Activated naive CD4-positive, alpha-beta T cell treated with anti-CD3 and anti-CD28 coated beads, Interleukin-2, amount 50 U/mL, for 72 hours (primary cell): ENCODE results near the gene TP73. TPM values are rescaled to one million over a fixed set of nuclear protein-coding genes. Genes with fewer than 3 reads are reported as not detected.
"Not testable (repeated sequence)": the region's sequence is repeated elsewhere in the genome, so short reads cannot be mapped to it uniquely, and the experiment has no call there.

ENCODE experiments used
- ATAC-seq, 2 donors: fragments of 150-1000 bp; cut with Tn5 transposase; 2 replicates each; pipeline ENCODE4 v1.10.0; 2021; ENCODE audit warnings: mild to moderate bottlenecking in 2 of 2, moderate library complexity in 2 of 2
- DNase-seq, 2 donors: peaks; one replicate each; pipeline ENCODE4 v3.0.0; 2021 to 2022; ENCODE audit warnings: low spot score in 2 of 2
- H3K27ac Mint-ChIP-seq, 2 donors: one replicate each; pipeline ENCODE4 v1.8.0; 2022; ENCODE audit warnings: mild to moderate bottlenecking in 2 of 2, mixed read lengths in 2 of 2
- H3K36me3 Mint-ChIP-seq, 2 donors: one replicate each; pipeline ENCODE4 v1.8.0; 2022; ENCODE audit warnings: mixed read lengths in 2 of 2
- H3K9me3 Mint-ChIP-seq, 2 donors: one replicate each; pipeline ENCODE4 v1.8.0; 2022; ENCODE audit warnings: mixed read lengths in 2 of 2
- total RNA-seq, 2 donors: library from RNA; stranded (reverse); gene quantifications; one replicate each; pipeline ENCODE4 v1.2.3, GENCODE V29; 2022

The TP73 gene
- total RNA-seq, 2 donors from 2014 or later = 0.30 to 0.39 TPM

GRCh38 chr1:3614755-3615742, 37.3 kb upstream of the TP73 start:
- Mint-ChIP-seq H3K9me3 (no peaks in the 10 kb centered on the region), H3K27ac (no peak overlapping the region), H3K36me3 (no peaks in the 10 kb centered on the region)
- no peak for ATAC-seq
- no peak for DNase-seq

GRCh38 chr1:3616861-3617260, 35.5 kb upstream of the TP73 start:
- no peak overlapping the region for H3K27ac Mint-ChIP-seq
- DNase-seq = no peak
- H3K36me3 Mint-ChIP-seq = no peaks in the 10 kb centered on the region
- H3K9me3 Mint-ChIP-seq = no peaks in the 10 kb centered on the region
- ATAC-seq = no peak

GRCh38 chr1:3617806-3618345, 34.4 kb upstream of the TP73 start:
- Mint-ChIP-seq H3K36me3 (no peaks in the 10 kb centered on the region), H3K9me3 (no peaks in the 10 kb centered on the region), H3K27ac (no peak overlapping the region)
- no peak for ATAC-seq
- no peak for DNase-seq

- Mint-ChIP-seq H3K9me3 (no peaks in the 10 kb centered on the region), H3K36me3 (no peaks in the 10 kb centered on the region), H3K27ac (no peak overlapping the region)
- peak in 1 of 2 donors; percentile 22 for ATAC-seq
- DNase-seq = no peak
These were observed 33.8 kb upstream of the TP73 start for GRCh38 chr1:3618531-3618880.

- DNase-seq = peak in 1 of 2 donors; percentile 82
- Mint-ChIP-seq H3K9me3 (no peaks in the 10 kb centered on the region), H3K36me3 (no peaks in the 10 kb centered on the region), H3K27ac (no peak overlapping the region)
- peak; percentile 79 to 86 for ATAC-seq
These were observed 33.2 kb upstream of the TP73 start for GRCh38 chr1:3618881-3619671.

DNA sequence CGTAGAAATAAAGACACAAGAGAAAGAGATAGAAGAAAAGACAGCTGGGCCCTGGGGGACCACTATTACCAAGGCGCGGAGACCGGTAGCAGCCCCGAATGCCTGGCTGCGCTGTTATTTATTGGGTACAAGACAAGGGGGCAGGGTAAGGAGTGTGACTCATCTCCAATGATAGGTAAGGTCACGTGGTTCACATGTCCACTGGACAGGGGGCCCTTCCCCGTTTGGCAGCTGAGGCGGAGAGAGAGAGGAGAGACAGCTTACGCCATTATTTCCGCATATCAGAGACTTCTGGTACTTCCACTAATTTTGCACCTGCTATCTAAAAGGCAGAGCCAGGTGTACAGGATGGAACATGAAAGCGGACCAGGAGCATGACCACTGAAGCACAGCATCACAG, 31.6 kb upstream of the TP73 start:
- peak overlapping the region in 1 of 2 donors; percentile 72 for H3K27ac Mint-ChIP-seq
- ATAC-seq = no peak
- DNase-seq = no peak
- H3K9me3 Mint-ChIP-seq = no peaks in the 10 kb centered on the region
- no peaks in the 10 kb centered on the region for H3K36me3 Mint-ChIP-seq

- DNase-seq, ATAC-seq, H3K9me3 Mint-ChIP-seq: not testable (repeated sequence)
These were observed 31.1 kb upstream of the TP73 start for GRCh38 chr1:3621151-3621671.

GRCh38 chr1:3622102-3622501, 30.2 kb upstream of the TP73 start:
- not testable (repeated sequence) for H3K9me3 Mint-ChIP-seq, ATAC-seq, H3K36me3 Mint-ChIP-seq, H3K27ac Mint-ChIP-seq, DNase-seq

More at GRCh38 chr1:3621151-3621671, 31.1 kb upstream of the TP73 start:
- H3K36me3 Mint-ChIP-seq, H3K27ac Mint-ChIP-seq: not testable (repeated sequence)

DNA sequence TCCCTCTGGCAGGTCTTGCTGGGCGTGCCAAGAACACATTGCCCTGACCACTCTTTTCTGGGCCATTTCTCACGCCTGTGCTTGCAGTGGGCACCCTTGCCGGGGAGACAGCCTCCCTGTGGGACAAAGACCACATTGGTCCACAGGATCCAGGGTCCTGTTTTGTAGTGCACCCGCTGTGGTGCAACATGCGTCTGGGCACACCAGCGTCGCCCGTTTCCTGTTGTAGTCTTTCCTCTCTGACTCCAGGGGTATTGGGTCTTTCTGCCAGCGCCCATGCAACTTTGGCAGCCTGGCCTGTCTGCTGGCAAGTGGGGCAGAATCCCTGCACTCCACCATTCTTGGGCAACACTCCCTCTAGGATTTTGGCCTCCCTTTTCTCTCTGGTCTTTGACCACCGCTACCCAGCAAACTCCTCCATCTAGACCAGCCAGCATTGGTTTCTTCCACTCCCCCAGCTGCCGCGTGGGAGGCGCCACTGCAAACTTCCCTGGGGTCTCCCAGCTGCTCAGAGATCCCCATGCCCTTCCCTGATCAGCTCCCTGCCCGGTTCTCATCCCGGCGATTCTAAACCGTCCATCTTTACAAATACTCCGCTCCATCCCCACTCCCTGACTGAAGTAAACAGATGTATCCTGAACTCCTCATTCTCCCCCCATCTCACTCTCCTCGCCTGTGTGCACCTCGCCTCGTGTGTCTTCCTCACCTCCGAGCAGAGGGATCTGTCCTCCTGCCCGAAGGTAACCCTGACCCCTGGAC, 28.7 kb upstream of the TP73 start:
- DNase-seq (no peak), ATAC-seq (no peak)
- no peaks in the 10 kb centered on the region for H3K36me3 Mint-ChIP-seq
- no peaks in the 10 kb centered on the region for H3K9me3 Mint-ChIP-seq
- H3K27ac Mint-ChIP-seq = peak overlapping the region in 1 of 2 donors; percentile 93

DNA sequence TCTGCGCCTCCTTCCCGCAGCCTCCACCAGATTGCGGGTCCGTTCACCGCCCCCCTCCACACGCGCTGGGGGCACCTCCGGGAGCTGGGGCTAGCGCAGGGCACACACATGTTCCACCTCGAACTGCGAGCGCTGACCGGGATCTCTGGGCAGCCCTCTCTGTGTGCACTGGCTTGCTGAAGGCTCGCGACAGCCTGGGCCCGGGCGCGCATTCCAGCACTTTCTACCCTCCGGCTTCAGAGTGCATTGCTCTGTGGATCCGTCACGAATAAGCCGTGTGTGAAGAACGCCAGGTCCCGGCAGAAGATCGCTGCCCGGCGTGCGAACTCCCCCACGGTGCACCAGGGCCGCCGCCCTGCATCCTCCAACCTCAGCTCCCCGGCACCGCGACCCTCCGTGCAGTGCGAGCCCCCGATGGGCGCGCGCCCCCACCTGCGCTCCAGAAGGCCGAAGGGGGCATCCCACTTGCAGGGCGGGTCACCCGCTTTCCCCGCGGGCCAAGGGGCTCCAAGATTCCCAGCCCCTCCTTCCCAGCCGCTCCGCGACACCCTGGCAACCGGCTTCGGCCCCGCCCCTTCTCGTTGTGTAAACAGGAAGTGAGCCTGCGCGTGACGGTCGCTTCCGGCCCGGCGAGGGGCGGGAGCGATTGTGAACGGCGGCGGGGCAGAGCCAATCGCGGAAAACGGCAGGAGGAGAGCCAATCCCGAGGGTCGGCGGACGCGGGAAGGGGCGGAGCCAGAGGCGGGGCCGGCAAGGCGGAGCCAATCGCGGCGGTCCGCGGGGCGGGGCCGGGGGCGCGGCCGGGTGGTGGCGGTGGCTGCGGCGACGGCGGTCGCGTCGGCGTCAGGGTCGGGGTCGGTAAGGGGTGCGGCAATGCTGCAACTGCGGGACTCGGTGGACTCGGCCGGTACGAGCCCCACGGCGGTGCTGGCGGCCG, 27.8 kb upstream of the TP73 start, which contains the start of gene TPRG1L:
Gene TPRG1L, plus strand, starts transcription at position 816 of the 937 bp plus-strand sequence. Its CDS starts 58 bp downstream, at position 874.
- Mint-ChIP-seq H3K9me3 (no peaks in the 10 kb centered on the region), H3K27ac (peak within 1 kb of the TSS; percentile 93 to 96), H3K36me3 (no peaks in the 10 kb centered on the region)
- DNase-seq = peak; percentile 98 to 99
- ATAC-seq = peak; percentile 95 to 96

DNA sequence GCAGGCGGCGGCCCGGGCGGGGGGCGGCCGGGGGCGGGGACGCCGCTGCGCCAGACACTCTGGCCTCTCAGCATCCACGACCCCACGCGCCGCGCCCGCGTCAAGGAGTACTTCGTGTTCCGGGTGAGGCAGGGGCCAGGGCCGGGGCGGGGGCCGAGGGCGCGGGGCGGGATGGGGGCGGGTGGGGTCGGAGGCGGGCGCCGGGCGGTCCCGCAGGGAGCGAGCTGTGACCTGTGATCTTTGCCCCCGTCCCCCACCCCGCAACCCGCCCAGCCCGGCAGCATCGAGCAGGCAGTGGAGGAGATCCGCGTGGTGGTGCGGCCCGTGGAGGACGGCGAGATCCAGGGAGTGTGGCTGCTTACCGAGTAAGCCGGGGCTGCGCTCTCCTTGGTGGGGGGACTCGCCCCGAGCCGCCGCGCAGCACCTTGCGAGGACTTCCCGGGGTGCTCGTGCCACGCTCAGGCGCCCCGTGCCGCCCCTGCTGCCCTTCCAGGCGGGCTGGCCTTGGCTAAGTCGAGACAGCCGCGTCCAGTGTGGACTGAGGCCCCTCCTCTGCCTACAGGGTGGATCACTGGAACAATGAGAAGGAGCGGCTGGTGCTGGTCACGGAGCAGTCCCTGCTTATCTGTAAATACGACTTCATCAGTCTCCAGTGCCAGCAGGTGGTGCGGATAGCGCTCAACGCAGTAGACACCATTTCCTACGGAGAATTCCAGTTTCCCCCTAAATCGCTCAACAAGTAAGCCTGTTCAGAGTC, 27.0 kb upstream of the TP73 start:
- DNase-seq (no peak), ATAC-seq (no peak)
- Mint-ChIP-seq H3K9me3 (no peaks in the 10 kb centered on the region), H3K27ac (peak overlapping the region in 1 of 2 donors; percentile 93), H3K36me3 (peaks cover 0 to 3% of the 10 kb centered on the region in 2 donors)

DNA sequence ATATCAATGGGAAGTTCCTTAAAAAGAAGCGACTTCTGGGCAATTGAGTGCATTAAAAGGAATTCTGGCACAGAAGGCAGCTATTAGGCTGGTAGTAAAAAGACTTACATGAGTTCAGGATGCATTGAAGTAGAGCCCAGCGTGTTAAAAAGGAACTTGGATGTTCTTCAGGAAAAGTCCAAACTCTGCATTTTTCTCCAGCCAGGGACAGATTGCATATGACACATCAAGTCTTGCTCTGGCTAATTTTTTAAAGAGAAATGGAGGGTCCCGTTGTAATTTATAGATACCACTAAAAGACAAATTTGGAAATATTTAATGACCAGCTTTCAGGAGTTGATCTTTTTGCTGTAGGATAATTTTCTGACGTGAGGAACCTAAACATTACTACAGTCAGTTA, 26.3 kb upstream of the TP73 start:
- no peak overlapping the region for H3K27ac Mint-ChIP-seq

DNA sequence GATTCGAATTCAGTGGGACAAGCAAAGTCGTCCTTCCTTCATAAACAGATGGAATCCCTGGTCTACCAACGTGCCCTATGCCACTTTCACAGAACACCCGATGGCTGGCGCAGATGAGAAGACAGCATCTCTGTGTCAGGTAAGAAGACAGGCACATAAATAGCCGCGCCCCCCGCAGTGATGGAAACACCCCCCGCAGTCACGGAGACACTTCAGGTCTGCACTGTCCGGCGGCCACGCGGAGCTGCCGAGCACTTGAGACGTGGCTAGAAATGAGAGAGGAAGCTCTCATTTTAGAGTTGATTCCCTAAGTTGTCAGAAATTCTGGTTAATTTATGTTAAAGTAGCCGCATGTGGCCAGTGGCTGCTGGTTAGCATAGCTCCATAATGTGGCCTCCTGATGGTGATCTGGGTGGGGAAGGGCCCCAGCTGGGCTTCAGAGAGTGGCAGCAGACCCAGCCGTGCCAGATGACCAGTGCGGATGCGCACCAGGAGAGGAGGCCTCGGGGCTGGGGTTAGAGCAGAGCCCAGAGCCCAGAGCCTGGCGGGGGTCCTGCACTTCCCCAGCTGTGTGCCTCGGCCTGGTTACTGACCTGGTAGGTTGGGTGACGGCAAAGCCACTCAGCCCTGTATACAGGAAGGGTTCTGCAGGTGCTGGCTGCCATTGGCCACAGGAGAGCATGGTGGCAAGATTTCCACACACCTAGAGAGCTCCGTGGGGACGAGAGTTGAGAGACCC, 24.6 kb upstream of the TP73 start:
- ATAC-seq (no peak), DNase-seq (no peak)
- peak overlapping the region in 1 of 2 donors; percentile 55 for H3K27ac Mint-ChIP-seq
- no peaks in the 10 kb centered on the region for H3K9me3 Mint-ChIP-seq
- peaks cover 0 to 5% of the 10 kb centered on the region in 2 donors for H3K36me3 Mint-ChIP-seq

More for the DNA sequence above, 26.3 kb upstream of the TP73 start:
- DNase-seq (no peak), ATAC-seq (no peak)
- H3K9me3 Mint-ChIP-seq = no peaks in the 10 kb centered on the region
- H3K36me3 Mint-ChIP-seq = peaks cover 0 to 5% of the 10 kb centered on the region in 2 donors

DNA sequence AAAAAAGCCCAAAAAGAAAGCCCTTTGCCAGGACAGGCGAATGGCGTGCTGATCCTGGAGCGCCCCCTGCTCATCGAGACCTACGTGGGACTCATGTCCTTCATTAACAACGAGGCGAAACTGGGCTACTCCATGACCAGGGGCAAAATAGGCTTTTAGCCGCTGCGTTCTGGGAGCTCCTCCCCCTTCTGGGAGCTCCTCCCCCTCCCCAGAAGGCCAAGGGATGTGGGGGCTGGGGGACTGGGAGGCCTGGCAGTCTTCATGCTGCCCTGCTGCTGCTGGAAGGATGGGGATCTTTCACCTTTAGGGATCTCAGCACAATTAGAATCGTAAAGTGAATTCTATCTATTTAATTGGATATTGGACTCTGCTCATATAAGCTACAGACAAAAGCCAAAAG, 23.9 kb upstream of the TP73 start:
- Mint-ChIP-seq H3K27ac (no peak overlapping the region), H3K9me3 (no peaks in the 10 kb centered on the region), H3K36me3 (peaks cover 0 to 5% of the 10 kb centered on the region in 2 donors)
- ATAC-seq = no peak
- no peak for DNase-seq
